GM23338 (cell line): ENCODE measurements around the gene SLC39A11. TPM values are rescaled to one million over a fixed set of nuclear protein-coding genes. Genes with fewer than 3 reads are reported as not detected.

Source experiments
- ATAC-seq: fragments of 200-7000 bp; cut with Tn5 transposase; 3 replicates; pipeline ENCODE4 v1.9.1; 2020
- DNase-seq: peaks from one replicate; pipeline ENCODE4 v3.0.0-alpha.2; 2015; ENCODE audit warnings: low spot score
- H2AFZ ChIP-seq: fragments of 200-600 bp; sonication (generic); 2 replicates; pipeline ENCODE4 v1.8.0; 2016; ENCODE audit warnings: antibody characterized with exemption, mild to moderate bottlenecking, moderate library complexity
- H3F3A ChIP-seq: fragments of 200-600 bp; sonication (generic); replicated peaks from 2 replicates; pipeline ENCODE4 v1.8.0; 2017; ENCODE audit warnings: antibody characterized with exemption, mixed run types, low read depth
- H3K27ac ChIP-seq: fragments of 200-600 bp; sonication (generic); 2 replicates; pipeline ENCODE4 v1.6.1; 2016; ENCODE audit warnings: low read depth
- H3K27me3 ChIP-seq: fragments of 200-600 bp; sonication (generic); 2 replicates; pipeline ENCODE4 v1.8.0; 2016; ENCODE audit warnings: mild to moderate bottlenecking, mixed run types, moderate library complexity; ENCODE audit not compliant: insufficient read depth
- H3K36me3 ChIP-seq: fragments of 200-600 bp; sonication (generic); 2 replicates; pipeline ENCODE4 v1.8.0; 2016; ENCODE audit warnings: mild to moderate bottlenecking; ENCODE audit not compliant: insufficient read depth
- H3K4me1 ChIP-seq: fragments of 200-600 bp; sonication (generic); 2 replicates; pipeline ENCODE4 v1.8.0; 2016; ENCODE audit warnings: mild to moderate bottlenecking, moderate library complexity; ENCODE audit not compliant: insufficient read depth
- H3K4me2 ChIP-seq: fragments of 200-600 bp; sonication (generic); 2 replicates; pipeline ENCODE4 v1.7.1; 2017; ENCODE audit warnings: mixed run types
- H3K4me3 ChIP-seq: fragments of 200-600 bp; sonication (generic); 2 replicates; pipeline ENCODE4 v1.6.1; 2016; ENCODE audit warnings: mixed run types
- H3K79me2 ChIP-seq: fragments of 200-600 bp; sonication (generic); replicated peaks from 2 replicates; pipeline ENCODE4 v1.8.0; 2017; ENCODE audit warnings: mild to moderate bottlenecking; ENCODE audit not compliant: insufficient read depth
- H3K9me2 ChIP-seq: fragments of 200-600 bp; sonication (generic); 2 replicates; pipeline ENCODE4 v1.8.0; 2017; ENCODE audit not compliant: insufficient read depth
- H4K20me1 ChIP-seq: fragments of 200-600 bp; sonication (generic); replicated peaks from 2 replicates; pipeline ENCODE4 v1.8.0; 2017; ENCODE audit warnings: mild to moderate bottlenecking; ENCODE audit not compliant: insufficient read depth
- H3K27ac Mint-ChIP-seq: 2 replicates; pipeline ENCODE4 v1.8.0; 2020; ENCODE audit warnings: inconsistent platforms, mild to moderate bottlenecking, moderate library complexity, mixed read lengths
- H3K27me3 Mint-ChIP-seq: 3 replicates; pipeline ENCODE4 v1.8.0; 2022; ENCODE audit warnings: low read depth, mild to moderate bottlenecking, moderate library complexity, mixed read lengths, inconsistent platforms; ENCODE audit not compliant: insufficient read depth, poor library complexity
- H3K36me3 Mint-ChIP-seq: 3 replicates; pipeline ENCODE4 v1.8.0; 2021; ENCODE audit warnings: low read depth, mild to moderate bottlenecking, inconsistent platforms, moderate library complexity, mixed read lengths
- H3K4me1 Mint-ChIP-seq: 3 replicates; pipeline ENCODE4 v1.8.0; 2020; ENCODE audit warnings: mild to moderate bottlenecking, inconsistent platforms, mixed read lengths
- H3K4me3 Mint-ChIP-seq: 3 replicates; pipeline ENCODE4 v1.8.0; 2021; ENCODE audit warnings: moderate library complexity, mild to moderate bottlenecking, inconsistent platforms, mixed read lengths
- H3K9me3 Mint-ChIP-seq: 3 replicates; pipeline ENCODE4 v1.8.0; 2020; ENCODE audit warnings: moderate library complexity, mild to moderate bottlenecking, inconsistent platforms, mixed read lengths
- CREB1 ChIP-seq: fragments of 250-450 bp; sonication (Bioruptor Pico); IDR thresholded peaks from 2 replicates; pipeline ENCODE4 v1.5.0; 2020; ENCODE audit warnings: low read depth, mild to moderate bottlenecking, moderate library complexity
- CTCF ChIP-seq, 2 experiments: fragments of 200-600 bp in 1 of 2; sonication (generic) in 1 of 2; conservative IDR thresholded peaks; 2 replicates each; pipeline versions ENCODE4 v1.5.1 to v1.6.1; 2016 to 2017; ENCODE audit warnings: antibody characterized with exemption in 2 of 2, low read depth in 2 of 2, mild to moderate bottlenecking in 2 of 2, moderate library complexity in 1 of 2
- EZH2 ChIP-seq: fragments of 200-600 bp; sonication (generic); IDR thresholded peaks from one replicate; pipeline ENCODE4 v1.8.0; 2017; ENCODE audit warnings: antibody characterized with exemption, mild to moderate bottlenecking, low read depth; ENCODE audit not compliant: unreplicated experiment
- EZH2phosphoT487 ChIP-seq: fragments of 200-600 bp; sonication (generic); IDR thresholded peaks from one replicate; pipeline ENCODE4 v1.8.1; 2018; ENCODE audit warnings: antibody characterized with exemption; ENCODE audit not compliant: unreplicated experiment
- JUNB ChIP-seq: IDR thresholded peaks from one replicate; pipeline ENCODE4 v1.6.1; 2016; ENCODE audit warnings: antibody characterized with exemption; ENCODE audit not compliant: unreplicated experiment
- NANOG ChIP-seq: IDR thresholded peaks from 2 replicates; pipeline ENCODE4 v1.6.1; 2016; ENCODE audit warnings: antibody characterized with exemption, borderline replicate concordance
- POLR2AphosphoS5 ChIP-seq: IDR thresholded peaks from 2 replicates; pipeline ENCODE4 v1.6.1; 2016; ENCODE audit warnings: antibody characterized with exemption, low read depth
- STAT1 ChIP-seq: IDR thresholded peaks from one replicate; pipeline ENCODE4 v1.6.1; 2016; ENCODE audit warnings: antibody characterized with exemption; ENCODE audit not compliant: unreplicated experiment
- ZNF114 ChIP-seq: fragments of 250-450 bp; sonication (Bioruptor Pico); IDR thresholded peaks from 2 replicates; pipeline ENCODE4 v1.5.0; 2020; ENCODE audit warnings: mild to moderate bottlenecking, moderate library complexity
- ZNF331 ChIP-seq: fragments of 250-450 bp; sonication (Bioruptor Pico); IDR thresholded peaks from 2 replicates; pipeline ENCODE4 v1.5.0; 2020; ENCODE audit warnings: low read depth, mild to moderate bottlenecking, moderate library complexity
- ZNF462 ChIP-seq: fragments of 250-450 bp; sonication (Bioruptor Pico); IDR thresholded peaks from 2 replicates; pipeline ENCODE4 v1.5.0; 2020; ENCODE audit warnings: mild to moderate bottlenecking, moderate library complexity
- polyA plus RNA-seq: library from polyadenylated mRNA; unstranded; fragments of >200 nt; fragmentation: Nextera tagmentation; extraction: Ambion mirVana; gene quantifications from 2 replicates; pipeline ENCODE4 v1.2.1, GENCODE V29; 2016
- total RNA-seq: library from RNA; depleted of rRNA; stranded (reverse); fragments of >200 nt; shearing (Covaris generic); gene quantifications from 2 replicates; pipeline ENCODE4 v1.2.3, GENCODE V29; 2014
- TF ChIP-seq, protein P1 (sequence below): IDR thresholded peaks from 2 replicates; pipeline ENCODE4 v1.6.1; 2016; ENCODE audit warnings: antibody characterized with exemption
- TF ChIP-seq, protein P2 (sequence below): IDR thresholded peaks from one replicate; pipeline ENCODE4 v1.6.1; 2018; ENCODE audit warnings: antibody characterized with exemption; ENCODE audit not compliant: unreplicated experiment

The SLC39A11 gene
- total and polyA plus RNA-seq, 2 experiments from 2014 or later: 10.8 to 18.1 TPM

DNA sequence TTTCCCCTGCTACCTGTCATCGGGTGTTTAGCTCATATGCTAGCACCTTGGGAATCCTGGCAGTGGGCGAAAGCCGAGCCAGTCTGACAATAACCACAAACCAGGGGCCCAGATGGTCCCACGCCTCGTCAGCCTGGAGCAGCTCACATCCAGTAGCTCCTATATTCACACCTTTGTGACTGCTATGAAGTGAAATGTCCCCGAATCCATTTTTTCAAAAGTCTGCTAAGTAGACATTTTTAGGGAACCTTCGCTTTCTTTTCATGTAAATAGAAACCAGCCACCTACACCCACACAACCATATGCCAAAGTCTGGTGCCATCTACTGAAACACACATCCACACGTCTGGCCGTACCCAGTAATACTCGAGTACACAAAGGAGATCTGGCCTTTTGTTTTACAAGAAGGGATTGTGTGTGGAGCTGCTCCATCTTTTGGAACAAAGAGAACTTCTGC lies 176.8 kb downstream of the SLC39A11 start:
- H3K27ac ChIP-seq: no peak overlapping the region
- no peaks in the 10 kb centered on the region for H3F3A ChIP-seq
- DNase-seq: no peak
- H3K27me3 Mint-ChIP-seq: peaks cover 3% of the 10 kb centered on the region
- H3K27me3 ChIP-seq: no peaks in the 10 kb centered on the region
- no peak overlapping the region for H2AFZ ChIP-seq
- TF ChIP-seq CTCF (conservative IDR thresholded peaks at IDR 0.05; ENCODE audit: low read depth in 2 of 2) (no peak), POLR2AphosphoS5 (no peak), ZNF331 (CRISPR knock-in tag) (no peak), STAT1 (no peak), ZNF114 (CRISPR knock-in tag) (no peak), JUNB (no peak), CREB1 (CRISPR knock-in tag) (no peak), NANOG (no peak), EZH2 (no peak), ZNF462 (CRISPR knock-in tag) (no peak), EZH2phosphoT487 (no peak)
- TF ChIP-seq, protein P1, sequence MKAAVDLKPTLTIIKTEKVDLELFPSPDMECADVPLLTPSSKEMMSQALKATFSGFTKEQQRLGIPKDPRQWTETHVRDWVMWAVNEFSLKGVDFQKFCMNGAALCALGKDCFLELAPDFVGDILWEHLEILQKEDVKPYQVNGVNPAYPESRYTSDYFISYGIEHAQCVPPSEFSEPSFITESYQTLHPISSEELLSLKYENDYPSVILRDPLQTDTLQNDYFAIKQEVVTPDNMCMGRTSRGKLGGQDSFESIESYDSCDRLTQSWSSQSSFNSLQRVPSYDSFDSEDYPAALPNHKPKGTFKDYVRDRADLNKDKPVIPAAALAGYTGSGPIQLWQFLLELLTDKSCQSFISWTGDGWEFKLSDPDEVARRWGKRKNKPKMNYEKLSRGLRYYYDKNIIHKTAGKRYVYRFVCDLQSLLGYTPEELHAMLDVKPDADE: no peak
- TF ChIP-seq, protein P2, sequence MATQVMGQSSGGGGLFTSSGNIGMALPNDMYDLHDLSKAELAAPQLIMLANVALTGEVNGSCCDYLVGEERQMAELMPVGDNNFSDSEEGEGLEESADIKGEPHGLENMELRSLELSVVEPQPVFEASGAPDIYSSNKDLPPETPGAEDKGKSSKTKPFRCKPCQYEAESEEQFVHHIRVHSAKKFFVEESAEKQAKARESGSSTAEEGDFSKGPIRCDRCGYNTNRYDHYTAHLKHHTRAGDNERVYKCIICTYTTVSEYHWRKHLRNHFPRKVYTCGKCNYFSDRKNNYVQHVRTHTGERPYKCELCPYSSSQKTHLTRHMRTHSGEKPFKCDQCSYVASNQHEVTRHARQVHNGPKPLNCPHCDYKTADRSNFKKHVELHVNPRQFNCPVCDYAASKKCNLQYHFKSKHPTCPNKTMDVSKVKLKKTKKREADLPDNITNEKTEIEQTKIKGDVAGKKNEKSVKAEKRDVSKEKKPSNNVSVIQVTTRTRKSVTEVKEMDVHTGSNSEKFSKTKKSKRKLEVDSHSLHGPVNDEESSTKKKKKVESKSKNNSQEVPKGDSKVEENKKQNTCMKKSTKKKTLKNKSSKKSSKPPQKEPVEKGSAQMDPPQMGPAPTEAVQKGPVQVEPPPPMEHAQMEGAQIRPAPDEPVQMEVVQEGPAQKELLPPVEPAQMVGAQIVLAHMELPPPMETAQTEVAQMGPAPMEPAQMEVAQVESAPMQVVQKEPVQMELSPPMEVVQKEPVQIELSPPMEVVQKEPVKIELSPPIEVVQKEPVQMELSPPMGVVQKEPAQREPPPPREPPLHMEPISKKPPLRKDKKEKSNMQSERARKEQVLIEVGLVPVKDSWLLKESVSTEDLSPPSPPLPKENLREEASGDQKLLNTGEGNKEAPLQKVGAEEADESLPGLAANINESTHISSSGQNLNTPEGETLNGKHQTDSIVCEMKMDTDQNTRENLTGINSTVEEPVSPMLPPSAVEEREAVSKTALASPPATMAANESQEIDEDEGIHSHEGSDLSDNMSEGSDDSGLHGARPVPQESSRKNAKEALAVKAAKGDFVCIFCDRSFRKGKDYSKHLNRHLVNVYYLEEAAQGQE: no peak
- H3K4me2 ChIP-seq: no peak overlapping the region
- no peaks in the 10 kb centered on the region for H3K79me2 ChIP-seq
- no peaks in the 10 kb centered on the region for H3K36me3 ChIP-seq
- H4K20me1 ChIP-seq: no peaks in the 10 kb centered on the region
- H3K27ac Mint-ChIP-seq: no peak overlapping the region
- no peak for ATAC-seq
- H3K9me3 Mint-ChIP-seq: no peaks in the 10 kb centered on the region; the same call in 2 of the 3 replicates
- no peaks in the 10 kb centered on the region for H3K4me1 Mint-ChIP-seq
- H3K9me2 ChIP-seq: 0 out of 2 replicates have a peak, but pooled peaks cover 3% of the 10 kb centered on the region
- no peaks in the 10 kb centered on the region for H3K4me1 ChIP-seq
- no peaks in the 10 kb centered on the region for H3K36me3 Mint-ChIP-seq
- no peak overlapping the region for H3K4me3 Mint-ChIP-seq
- H3K4me3 ChIP-seq: no peak overlapping the region
